IPS-15b (cell line): ENCODE data around the gene PGR.

Experiments
- H3K27me3 ChIP-seq: one replicate; pipeline ENCODE4 v1.6.1; 2013; ENCODE audit warnings: low read length; ENCODE audit not compliant: control insufficient read depth, insufficient read depth
- H3K36me3 ChIP-seq: one replicate; pipeline ENCODE4 v1.6.1; 2013; ENCODE audit warnings: low read length; ENCODE audit not compliant: control insufficient read depth, insufficient read depth
- H3K4me1 ChIP-seq: one replicate; pipeline ENCODE4 v1.6.1; 2013; ENCODE audit warnings: mild to moderate bottlenecking, low read length; ENCODE audit not compliant: control insufficient read depth, insufficient read depth
- H3K4me3 ChIP-seq: one replicate; pipeline ENCODE4 v1.5.1; 2013; ENCODE audit warnings: low read depth, low read length
- H3K9ac ChIP-seq: one replicate; pipeline ENCODE4 v1.6.1; 2013; ENCODE audit warnings: low read depth, mild to moderate bottlenecking, low read length
- H3K9me3 ChIP-seq: one replicate; pipeline ENCODE4 v1.6.1; 2013; ENCODE audit warnings: mild to moderate bottlenecking, low read length; ENCODE audit not compliant: control insufficient read depth, insufficient read depth

The PGR gene

DNA sequence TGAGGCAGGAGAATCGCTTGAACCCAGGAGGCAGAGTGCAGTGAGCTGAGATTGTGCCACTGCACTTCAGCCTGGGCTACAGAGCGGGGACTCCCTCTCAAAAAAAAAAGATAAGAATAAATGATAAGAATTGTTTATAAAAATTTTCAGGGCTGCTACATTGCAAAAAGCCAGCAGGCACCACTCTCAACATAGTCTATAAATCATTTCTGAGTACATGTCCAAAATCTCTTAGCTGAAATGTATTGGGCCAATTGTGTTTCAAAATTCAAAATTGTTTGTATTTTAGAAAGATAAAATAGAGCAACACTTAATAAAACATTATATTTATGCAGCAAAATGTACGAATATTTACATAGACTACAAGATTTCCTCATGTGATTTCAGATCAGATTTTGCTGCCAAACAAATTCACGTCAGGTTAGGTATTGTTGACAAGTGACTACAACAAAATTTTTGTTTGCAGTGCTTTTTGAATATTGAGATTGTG, 13.9 kb downstream of the PGR start:
- Histone ChIP-seq H3K27me3 (no peaks in the 10 kb centered on the region), H3K36me3 (no peaks in the 10 kb centered on the region), H3K4me3 (no peak overlapping the region), H3K9me3 (no peaks in the 10 kb centered on the region), H3K9ac (no peak overlapping the region), H3K4me1 (no peaks in the 10 kb centered on the region)

DNA sequence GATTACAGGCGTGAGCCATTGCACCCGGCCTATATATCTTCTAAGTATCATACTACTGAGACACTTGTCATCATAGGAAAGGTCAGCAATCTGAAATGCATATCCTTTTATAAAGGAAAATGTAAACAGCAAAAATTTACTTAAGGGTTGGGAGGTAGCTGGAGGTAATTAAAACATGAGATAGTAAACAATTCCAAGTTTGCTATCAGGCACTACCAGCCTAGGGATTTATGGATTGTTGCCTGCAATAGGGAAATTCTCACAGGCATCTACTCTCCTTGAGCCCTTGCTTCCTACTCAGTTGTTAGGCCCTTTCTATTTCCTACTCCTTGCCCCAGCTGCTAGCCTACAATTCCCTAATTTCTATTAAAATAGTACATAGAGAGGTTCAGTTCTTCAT, 16.1 kb downstream of the PGR start:
- Histone ChIP-seq H3K4me1 (no peaks in the 10 kb centered on the region), H3K36me3 (no peaks in the 10 kb centered on the region), H3K9ac (no peak overlapping the region), H3K4me3 (no peak overlapping the region), H3K9me3 (no peaks in the 10 kb centered on the region), H3K27me3 (no peaks in the 10 kb centered on the region)

DNA sequence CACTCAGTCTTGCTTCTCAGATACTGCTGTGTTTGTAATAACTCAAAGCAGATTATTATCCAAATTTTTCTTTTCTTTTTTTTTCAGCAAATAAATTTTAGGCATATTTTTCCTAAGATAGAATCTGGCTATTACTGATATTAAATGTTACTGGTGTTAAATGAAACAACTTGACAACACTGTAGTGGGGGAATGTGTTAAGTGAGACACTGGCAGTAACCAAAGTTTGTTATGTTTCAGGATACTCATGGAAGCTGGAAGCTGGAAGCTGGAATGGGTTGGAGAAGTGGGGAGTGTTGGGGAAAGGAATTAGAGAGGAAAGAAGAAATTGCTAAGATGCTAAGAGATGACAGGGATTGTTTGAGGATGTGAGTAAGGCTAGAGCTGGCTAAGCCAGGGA, 24.9 kb downstream of the PGR start:
- Histone ChIP-seq H3K4me1 (no peaks in the 10 kb centered on the region), H3K27me3 (no peaks in the 10 kb centered on the region), H3K9me3 (no peaks in the 10 kb centered on the region), H3K9ac (no peak overlapping the region), H3K4me3 (no peak overlapping the region), H3K36me3 (no peaks in the 10 kb centered on the region)

DNA sequence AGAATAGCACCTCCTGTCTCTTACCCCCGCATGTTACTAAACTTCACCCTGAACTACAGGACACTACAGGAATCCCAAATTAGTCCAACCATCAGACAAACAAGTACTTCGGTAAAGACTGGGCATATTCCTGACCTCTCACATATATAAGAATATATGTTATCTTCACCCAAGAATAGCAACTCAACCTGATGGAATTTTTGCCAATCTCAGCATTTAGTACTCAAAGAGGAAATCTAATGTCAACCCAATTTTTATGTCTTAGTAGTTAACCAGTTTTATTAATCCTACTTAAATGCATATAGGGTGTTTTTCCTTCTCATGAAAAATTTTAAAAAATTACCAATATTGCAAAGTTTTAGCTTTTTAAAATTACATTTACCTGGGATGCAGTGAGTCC, 26.2 kb downstream of the PGR start:
- no peaks in the 10 kb centered on the region for H3K36me3 ChIP-seq
- no peaks in the 10 kb centered on the region for H3K4me1 ChIP-seq
- no peak overlapping the region for H3K4me3 ChIP-seq
- no peak overlapping the region for H3K9ac ChIP-seq
- H3K27me3 ChIP-seq = no peaks in the 10 kb centered on the region
- H3K9me3 ChIP-seq = no peaks in the 10 kb centered on the region

DNA sequence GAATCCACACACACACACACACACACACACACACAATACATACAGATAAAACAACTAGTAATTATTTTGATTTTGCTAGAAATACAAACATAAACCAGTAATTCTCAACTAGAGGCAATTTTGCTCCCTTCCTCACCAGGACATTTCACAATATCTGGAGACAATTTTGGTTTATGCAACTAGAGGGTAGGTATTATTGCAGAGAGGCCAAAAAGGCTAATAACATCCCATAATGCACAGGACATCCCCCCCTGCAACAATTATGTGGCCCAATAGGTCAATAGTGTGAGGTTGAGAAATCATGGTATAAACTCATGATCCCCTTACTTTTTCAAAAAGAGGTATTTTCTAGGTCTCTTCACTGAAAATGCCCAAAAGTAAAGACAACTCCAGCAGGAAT, 29.0 kb downstream of the PGR start:
- Histone ChIP-seq H3K9me3 (no peaks in the 10 kb centered on the region), H3K9ac (no peak overlapping the region), H3K36me3 (no peaks in the 10 kb centered on the region), H3K4me1 (no peaks in the 10 kb centered on the region), H3K27me3 (no peaks in the 10 kb centered on the region), H3K4me3 (no peak overlapping the region)

DNA sequence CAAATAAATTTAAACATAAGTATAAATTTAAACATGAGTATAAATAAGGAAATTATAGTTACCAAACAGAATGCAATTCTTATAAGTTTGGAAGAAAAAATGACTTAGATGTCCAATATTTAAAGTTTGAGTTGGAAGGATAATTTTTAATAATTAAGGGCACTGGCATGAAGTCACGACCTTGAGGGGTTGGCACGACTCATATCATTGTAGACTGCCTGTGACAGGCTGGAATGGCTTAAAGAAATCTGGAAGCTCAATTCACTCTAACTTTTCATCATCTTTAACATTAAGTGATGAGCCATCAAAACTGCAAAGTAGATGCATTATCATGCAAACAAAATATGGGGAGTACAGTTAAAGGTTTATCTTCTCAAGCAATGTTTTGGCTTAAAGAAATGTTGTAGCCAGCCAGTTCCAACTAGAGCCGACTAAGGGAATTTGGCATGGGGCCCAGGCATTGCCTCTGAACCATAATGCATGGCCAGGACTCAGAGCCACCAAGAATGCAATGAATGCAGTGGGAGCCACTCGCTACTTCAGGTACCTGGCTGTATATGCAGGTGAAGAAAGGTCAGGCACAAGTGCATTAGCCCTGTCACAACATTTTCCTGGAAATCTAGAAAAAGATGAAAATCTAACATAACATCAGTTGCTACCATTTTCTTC, 33.4 kb downstream of the PGR start:
- H3K36me3 ChIP-seq = no peaks in the 10 kb centered on the region
- no peak overlapping the region for H3K9ac ChIP-seq
- H3K4me1 ChIP-seq = no peaks in the 10 kb centered on the region
- no peaks in the 10 kb centered on the region for H3K9me3 ChIP-seq
- H3K4me3 ChIP-seq = no peak overlapping the region
- no peaks in the 10 kb centered on the region for H3K27me3 ChIP-seq

DNA sequence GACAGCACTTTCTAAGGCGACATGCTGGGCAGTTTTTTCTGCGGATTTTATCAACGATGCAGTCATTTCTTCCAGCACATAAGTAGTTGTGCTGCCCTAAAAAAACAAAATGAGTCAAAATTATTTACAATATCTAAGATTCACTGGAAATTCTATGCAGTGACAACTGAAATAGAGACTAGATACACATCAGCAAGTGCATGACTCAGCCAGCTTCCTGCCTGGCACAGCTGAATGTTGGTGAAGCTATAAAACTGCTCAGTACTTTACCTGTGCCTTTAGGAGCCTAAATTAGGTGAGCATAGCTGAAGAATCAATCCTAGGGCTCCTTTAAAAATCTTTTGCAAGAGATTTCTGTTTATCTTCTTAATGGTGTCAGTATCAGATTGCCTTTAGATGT, 37.8 kb downstream of the PGR start:
- Histone ChIP-seq H3K4me1 (no peaks in the 10 kb centered on the region), H3K9ac (no peak overlapping the region), H3K9me3 (no peaks in the 10 kb centered on the region), H3K36me3 (no peaks in the 10 kb centered on the region), H3K27me3 (no peaks in the 10 kb centered on the region), H3K4me3 (no peak overlapping the region)

DNA sequence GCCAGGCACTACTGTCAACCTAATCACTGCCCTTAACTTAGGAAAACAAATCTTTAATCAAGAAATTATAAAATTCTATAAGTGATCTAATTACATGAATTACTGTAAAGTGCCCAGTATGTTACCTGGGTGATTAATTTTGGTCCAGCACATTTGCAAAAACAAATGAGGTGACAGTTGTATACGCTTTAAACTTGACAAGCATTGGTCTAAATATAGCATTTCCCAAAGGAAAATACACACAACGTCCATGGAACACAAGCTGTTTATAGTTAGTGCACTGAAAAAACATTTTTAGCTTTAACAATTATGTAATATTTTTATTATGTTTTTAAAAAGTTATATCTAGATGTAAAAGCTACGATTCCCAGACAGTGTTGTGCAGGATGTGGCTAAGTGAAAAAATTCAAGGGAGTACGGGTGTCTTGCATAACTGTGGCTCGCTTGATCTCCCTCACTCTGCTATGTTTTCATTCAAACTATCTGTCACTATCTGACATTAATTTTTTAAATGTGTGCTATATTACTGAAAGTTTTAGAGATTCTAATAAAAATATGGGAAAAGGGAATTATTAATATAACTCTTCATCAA, 38.8 kb downstream of the PGR start:
- Histone ChIP-seq H3K9ac (no peak overlapping the region), H3K4me3 (no peak overlapping the region), H3K27me3 (no peaks in the 10 kb centered on the region), H3K4me1 (no peaks in the 10 kb centered on the region), H3K9me3 (no peaks in the 10 kb centered on the region), H3K36me3 (no peaks in the 10 kb centered on the region)

DNA sequence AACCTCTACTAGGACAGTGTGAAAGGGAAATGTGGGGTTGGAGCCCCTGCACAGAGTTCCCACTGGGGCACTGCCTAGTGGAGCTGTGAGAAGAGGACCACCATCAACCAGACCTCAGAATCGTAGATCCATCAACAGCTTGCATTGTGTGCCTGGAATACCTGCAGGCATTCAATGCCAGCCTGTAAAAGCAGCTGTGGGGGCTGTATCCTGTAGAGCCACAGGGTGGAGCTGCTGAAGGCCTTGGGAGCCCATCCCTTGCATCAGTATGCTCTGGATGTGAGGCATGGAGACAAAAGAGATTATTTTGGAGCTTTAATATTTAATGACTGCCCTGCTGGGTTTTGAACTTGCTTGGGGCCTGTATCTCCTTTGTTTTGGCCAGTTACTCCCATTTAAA, 46.3 kb downstream of the PGR start:
- peaks cover 4% of the 10 kb centered on the region for H3K4me1 ChIP-seq
- H3K9ac ChIP-seq = no peak overlapping the region
- H3K4me3 ChIP-seq = no peak overlapping the region
- no peaks in the 10 kb centered on the region for H3K36me3 ChIP-seq
- no peaks in the 10 kb centered on the region for H3K9me3 ChIP-seq
- no peaks in the 10 kb centered on the region for H3K27me3 ChIP-seq

DNA sequence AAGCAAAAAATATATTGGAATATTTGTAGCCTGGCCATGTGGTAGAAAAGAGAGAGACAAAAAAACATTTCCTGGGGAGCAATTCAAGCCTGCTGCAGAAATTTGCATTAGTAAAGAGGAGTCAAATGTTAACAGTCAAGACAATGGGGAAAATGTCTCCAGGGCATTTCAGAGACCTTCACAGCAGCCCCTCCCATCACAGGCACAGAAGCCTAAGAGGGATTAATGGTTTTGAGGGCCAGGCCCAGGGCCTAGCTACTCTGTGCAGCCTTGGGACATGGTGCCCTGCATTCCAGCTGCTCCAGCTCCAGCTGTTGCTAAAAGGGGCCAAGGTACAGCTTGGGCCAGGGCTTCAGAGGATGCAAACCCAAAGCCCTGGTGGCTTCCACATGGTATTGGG, 46.8 kb downstream of the PGR start:
- H3K4me1 ChIP-seq = peaks cover 4% of the 10 kb centered on the region
- H3K4me3 ChIP-seq = no peak overlapping the region
- H3K9ac ChIP-seq = no peak overlapping the region
- no peaks in the 10 kb centered on the region for H3K27me3 ChIP-seq
- no peaks in the 10 kb centered on the region for H3K36me3 ChIP-seq
- H3K9me3 ChIP-seq = no peaks in the 10 kb centered on the region

DNA sequence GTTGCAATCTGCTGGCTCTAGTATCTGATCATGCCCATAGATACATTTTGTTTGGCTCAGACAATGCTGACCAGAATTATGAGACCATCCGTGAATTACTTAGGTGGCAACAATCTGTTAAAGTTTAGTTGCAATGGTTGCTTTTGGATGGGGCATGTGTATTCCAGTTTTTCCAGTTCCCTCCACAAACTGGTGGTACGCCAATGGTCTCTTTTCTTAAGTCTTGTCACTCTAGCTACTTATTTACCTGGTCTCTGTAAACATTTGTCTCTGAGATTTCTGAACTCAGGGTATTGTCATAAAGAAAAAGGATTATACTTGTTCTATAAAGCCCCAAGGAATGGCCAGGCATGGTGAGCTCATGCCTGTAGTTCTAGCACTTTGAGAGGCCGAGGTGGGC, 65.9 kb downstream of the PGR start:
- no peaks in the 10 kb centered on the region for H3K4me1 ChIP-seq
- H3K9ac ChIP-seq = no peak overlapping the region
- no peaks in the 10 kb centered on the region for H3K36me3 ChIP-seq
- no peaks in the 10 kb centered on the region for H3K27me3 ChIP-seq
- H3K4me3 ChIP-seq = no peak overlapping the region
- no peaks in the 10 kb centered on the region for H3K9me3 ChIP-seq

DNA sequence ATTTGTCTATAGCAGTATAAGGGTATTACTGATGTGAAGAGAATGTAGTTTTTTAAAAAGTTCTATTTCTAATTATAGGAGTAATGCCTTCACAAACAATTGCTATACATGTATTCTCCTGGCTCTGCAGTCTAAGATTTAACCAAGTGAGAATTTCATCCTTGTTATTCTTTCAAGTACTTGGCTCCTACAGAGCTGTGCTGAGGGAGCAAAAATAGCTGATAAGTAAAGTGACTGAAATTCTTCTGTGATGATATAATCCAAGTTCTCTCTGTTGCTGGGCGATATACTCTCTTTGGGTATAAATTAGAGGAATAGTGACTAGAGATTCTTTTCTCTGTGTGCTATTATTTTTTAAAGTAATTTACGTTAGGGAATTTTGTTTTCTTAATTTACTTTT, 68.0 kb downstream of the PGR start:
- no peaks in the 10 kb centered on the region for H3K36me3 ChIP-seq
- H3K9ac ChIP-seq = no peak overlapping the region
- no peaks in the 10 kb centered on the region for H3K9me3 ChIP-seq
- H3K27me3 ChIP-seq = no peaks in the 10 kb centered on the region
- no peak overlapping the region for H3K4me3 ChIP-seq
- no peaks in the 10 kb centered on the region for H3K4me1 ChIP-seq
